ENCODE data around the gene FGFR4.

- TF ChIP-seq CTCF (IDR thresholded peaks at IDR 0.05 in 8 of 11, conservative IDR thresholded peaks at IDR 0.05 in 3 of 11) (no peak), POLR2A (IDR thresholded peaks at IDR 0.05) (no peak), POLR2AphosphoS5 (IDR thresholded peaks at IDR 0.05) (no peak)
Measured at GRCh38 chr5:177084175-177084574, 2.5 kb upstream of the FGFR4 start.
